HepG2 (cell line): ENCODE data around the gene LINGO3. TPM values are rescaled to one million over a fixed set of nuclear protein-coding genes. Genes with fewer than 3 reads are reported as not detected.

Experiments
- ATAD3A ChIP-seq: sonication (generic); formaldehyde crosslinking; IDR thresholded peaks from 2 replicates; pipeline ENCODE4 v1.4.0; 2020; ENCODE audit warnings: missing genetic modification reagents
- ELF3 ChIP-seq: IDR thresholded peaks from 2 replicates; pipeline ENCODE4 v1.6.1; 2016; ENCODE audit warnings: missing genetic modification reagents, missing compliant biosample characterization
- HOXD1 ChIP-seq: sonication (generic); formaldehyde crosslinking; IDR thresholded peaks from 2 replicates; pipeline ENCODE4 v1.5.0; 2020; ENCODE audit warnings: missing genetic modification reagents
- ISX ChIP-seq: sonication (generic); formaldehyde crosslinking; conservative IDR thresholded peaks from 2 replicates; pipeline ENCODE4 v1.5.0; 2020; ENCODE audit warnings: missing genetic modification reagents
- KLF6 ChIP-seq: IDR thresholded peaks from 2 replicates; pipeline ENCODE4 v1.8.0; 2016; ENCODE audit warnings: missing biosample characterization, missing genetic modification reagents
- MLXIP ChIP-seq: sonication (generic); formaldehyde crosslinking; IDR thresholded peaks from 2 replicates; pipeline ENCODE4 v1.9.0; 2021; ENCODE audit warnings: missing genetic modification reagents, borderline replicate concordance
- NCOA1 ChIP-seq: sonication (generic); formaldehyde crosslinking; IDR thresholded peaks from 2 replicates; pipeline ENCODE4 v1.9.0; 2021; ENCODE audit warnings: missing genetic modification reagents
- PATZ1 ChIP-seq: sonication (generic); formaldehyde crosslinking; IDR thresholded peaks from 2 replicates; pipeline ENCODE4 v1.4.0; 2020; ENCODE audit warnings: missing genetic modification reagents
- POLR2G ChIP-seq: fragments of 200-400 bp; formaldehyde crosslinking; IDR thresholded peaks from 2 replicates; pipeline ENCODE4 v1.6.1; 2018; ENCODE audit warnings: mild to moderate bottlenecking, low read depth, low read length, moderate library complexity
- SKI ChIP-seq: fragments of 450-650 bp; IDR thresholded peaks from one replicate; pipeline ENCODE4 v1.6.1; 2018; ENCODE audit warnings: mild to moderate bottlenecking; ENCODE audit not compliant: partially characterized antibody
- SOX5 ChIP-seq: IDR thresholded peaks from 2 replicates; pipeline ENCODE4 v1.6.1; 2016; ENCODE audit warnings: borderline replicate concordance
- TBP ChIP-seq: sonication (generic); formaldehyde crosslinking; IDR thresholded peaks from 2 replicates; pipeline ENCODE4 v1.5.0; 2020; ENCODE audit warnings: missing genetic modification reagents
- ZBTB10 ChIP-seq: sonication (generic); formaldehyde crosslinking; IDR thresholded peaks from 2 replicates; pipeline ENCODE4 v1.4.0; 2020; ENCODE audit warnings: missing genetic modification reagents, borderline replicate concordance
- ZBTB8A ChIP-seq: sonication (generic); formaldehyde crosslinking; IDR thresholded peaks from 2 replicates; pipeline ENCODE4 v1.4.0; 2020; ENCODE audit warnings: mild to moderate bottlenecking, low read depth, missing genetic modification reagents, borderline replicate concordance
- ZNF484 ChIP-seq: sonication (generic); formaldehyde crosslinking; IDR thresholded peaks from 2 replicates; pipeline ENCODE4 v1.5.1; 2020; ENCODE audit warnings: mild to moderate bottlenecking, low read depth, missing genetic modification reagents, borderline replicate concordance
- polyA plus RNA-seq, 8 experiments: library from polyadenylated mRNA; depleted of rRNA in 3 of 8; stranded (reverse) in 7 of 8; unstranded in 1 of 8; fragments of >200 nt; fragmentation: Illumina TruSeq in 4 of 8; extraction: Trizol in 4 of 8; gene quantifications; 2 replicates each; pipeline versions ENCODE4 v1.2.1 to v1.2.3, GENCODE V29; 2011 to 2016; ENCODE audit warnings: low read depth in 4 of 8, missing spikeins in 1 of 8, mixed read lengths in 1 of 8; ENCODE audit not compliant: insufficient read depth in 1 of 8
- total RNA-seq, 5 experiments: library from RNA; depleted of rRNA; stranded (reverse); fragments of >200 nt; fragmentation: Illumina TruSeq; extraction: Trizol; gene quantifications; 2 replicates each; pipeline ENCODE4 v1.2.3, GENCODE V29; 2016; ENCODE audit warnings: low read depth in 1 of 5
- TF ChIP-seq, protein P1 (sequence below): sonication (generic); formaldehyde crosslinking; IDR thresholded peaks from 2 replicates; pipeline ENCODE4 v1.5.1; 2020; ENCODE audit warnings: mild to moderate bottlenecking, missing genetic modification reagents, borderline replicate concordance
- TF ChIP-seq, protein P2 (sequence below): sonication (generic); formaldehyde crosslinking; IDR thresholded peaks from 2 replicates; pipeline ENCODE4 v1.5.0; 2020; ENCODE audit warnings: missing genetic modification reagents

LINGO3 gene
- total and polyA plus RNA-seq, 2 of the 13 experiments (the other 11 are each of a cell fraction or from before 2014, with no cell fraction given) = not detected

DNA sequence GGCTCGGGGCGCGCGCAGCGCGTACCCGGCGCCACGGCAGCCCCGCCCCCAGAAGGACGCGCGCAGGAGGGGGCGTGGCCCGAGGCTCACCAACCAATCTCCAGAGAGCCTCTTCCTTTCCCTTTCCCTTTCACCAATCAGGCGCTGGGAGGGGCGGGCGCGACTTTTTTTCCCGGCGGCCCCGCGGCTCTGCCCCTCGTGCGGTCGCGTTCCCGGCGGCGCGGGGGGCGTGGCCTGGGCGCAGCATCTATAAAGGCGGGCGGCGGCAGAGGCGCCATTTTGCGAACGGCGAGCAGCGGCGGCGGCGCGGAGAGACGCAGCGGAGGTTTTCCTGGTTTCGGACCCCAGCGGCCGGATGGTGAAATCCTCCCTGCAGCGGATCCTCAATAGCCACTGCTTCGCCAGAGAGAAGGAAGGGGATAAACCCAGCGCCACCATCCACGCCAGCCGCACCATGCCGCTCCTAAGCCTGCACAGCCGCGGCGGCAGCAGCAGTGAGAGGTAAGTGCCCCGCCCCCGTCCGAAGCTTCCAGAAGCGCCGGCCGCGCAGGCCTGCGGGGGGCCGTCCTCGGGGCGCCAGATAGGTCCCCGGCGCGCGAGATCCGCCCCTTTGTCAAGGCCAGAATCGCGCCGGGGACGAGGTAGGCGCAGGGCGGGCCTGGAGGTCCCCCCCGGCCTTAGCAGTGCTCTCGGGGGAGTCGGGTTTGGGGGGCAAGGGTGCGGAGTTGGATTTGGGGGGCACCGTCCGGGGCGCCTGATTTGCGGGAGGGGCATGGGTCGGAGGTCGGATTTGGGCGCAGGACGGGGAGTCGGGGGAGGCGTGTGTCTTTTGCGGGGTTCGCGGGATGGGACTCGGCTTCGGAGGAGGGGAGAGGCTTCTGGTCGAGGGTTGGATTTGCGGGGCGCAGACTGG lies 38.5 kb downstream of the LINGO3 start (continued):
- TF ChIP-seq, protein P1, sequence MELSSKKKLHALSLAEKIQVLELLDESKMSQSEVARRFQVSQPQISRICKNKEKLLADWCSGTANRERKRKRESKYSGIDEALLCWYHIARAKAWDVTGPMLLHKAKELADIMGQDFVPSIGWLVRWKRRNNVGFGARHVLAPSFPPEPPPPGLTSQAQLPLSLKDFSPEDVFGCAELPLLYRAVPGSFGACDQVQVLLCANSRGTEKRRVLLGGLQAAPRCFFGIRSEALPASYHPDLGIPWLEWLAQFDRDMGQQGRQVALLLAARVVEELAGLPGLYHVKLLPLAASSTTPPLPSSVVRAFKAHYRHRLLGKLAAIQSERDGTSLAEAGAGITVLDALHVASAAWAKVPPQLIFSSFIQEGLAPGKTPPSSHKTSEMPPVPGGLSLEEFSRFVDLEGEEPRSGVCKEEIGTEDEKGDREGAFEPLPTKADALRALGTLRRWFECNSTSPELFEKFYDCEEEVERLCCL (CRISPR knock-in tag) = 0 out of 2 replicates have a peak, but pooled peaks have one; percentile 66
- TF ChIP-seq TBP (CRISPR knock-in tag) (no peak), ELF3 (CRISPR knock-in tag) (peak; percentile 75; the same call in 1 of the 2 replicates), ZBTB10 (CRISPR knock-in tag) (0 out of 2 replicates have a peak, but pooled peaks have one; percentile 26), POLR2G (peak; percentile 100), KLF6 (CRISPR knock-in tag) (peak; percentile 84), MLXIP (CRISPR knock-in tag) (no peak), PATZ1 (CRISPR knock-in tag) (peak; percentile 27; the same call in 1 of the 2 replicates), HOXD1 (peak; percentile 44; the same call in 1 of the 2 replicates), ISX (CRISPR knock-in tag) (peak; percentile 67; the same call in 1 of the 2 replicates), SOX5 (0 out of 2 replicates have a peak, but pooled peaks have one; percentile 28), ATAD3A (no peak), NCOA1 (CRISPR knock-in tag) (no peak), ZNF484 (no peak; the same call in 1 of the 2 replicates), SKI (peak; percentile 11), ZBTB8A (CRISPR knock-in tag) (no peak)
- TF ChIP-seq, protein P2, sequence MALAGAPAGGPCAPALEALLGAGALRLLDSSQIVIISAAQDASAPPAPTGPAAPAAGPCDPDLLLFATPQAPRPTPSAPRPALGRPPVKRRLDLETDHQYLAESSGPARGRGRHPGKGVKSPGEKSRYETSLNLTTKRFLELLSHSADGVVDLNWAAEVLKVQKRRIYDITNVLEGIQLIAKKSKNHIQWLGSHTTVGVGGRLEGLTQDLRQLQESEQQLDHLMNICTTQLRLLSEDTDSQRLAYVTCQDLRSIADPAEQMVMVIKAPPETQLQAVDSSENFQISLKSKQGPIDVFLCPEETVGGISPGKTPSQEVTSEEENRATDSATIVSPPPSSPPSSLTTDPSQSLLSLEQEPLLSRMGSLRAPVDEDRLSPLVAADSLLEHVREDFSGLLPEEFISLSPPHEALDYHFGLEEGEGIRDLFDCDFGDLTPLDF = peak; percentile 47; the same call in 1 of the 2 replicates
